Activated naive CD8-positive, alpha-beta T cell treated with anti-CD3 and anti-CD28 coated beads, Interleukin-2, amount 50 U/mL, for 16 hours (primary cell): ENCODE results near the gene TALDO1.

Experiments used
- DNase-seq: peaks from one replicate; pipeline ENCODE4 v3.0.0-alpha.2; 2020; ENCODE audit warnings: low read depth, low spot score

The TALDO1 gene

GRCh38 chr11:787084-787675 is 39.9 kb downstream of the TALDO1 start:
- no peak for DNase-seq

GRCh38 chr11:788009-788640 is 40.9 kb downstream of the TALDO1 start:
- no peak for DNase-seq

DNA sequence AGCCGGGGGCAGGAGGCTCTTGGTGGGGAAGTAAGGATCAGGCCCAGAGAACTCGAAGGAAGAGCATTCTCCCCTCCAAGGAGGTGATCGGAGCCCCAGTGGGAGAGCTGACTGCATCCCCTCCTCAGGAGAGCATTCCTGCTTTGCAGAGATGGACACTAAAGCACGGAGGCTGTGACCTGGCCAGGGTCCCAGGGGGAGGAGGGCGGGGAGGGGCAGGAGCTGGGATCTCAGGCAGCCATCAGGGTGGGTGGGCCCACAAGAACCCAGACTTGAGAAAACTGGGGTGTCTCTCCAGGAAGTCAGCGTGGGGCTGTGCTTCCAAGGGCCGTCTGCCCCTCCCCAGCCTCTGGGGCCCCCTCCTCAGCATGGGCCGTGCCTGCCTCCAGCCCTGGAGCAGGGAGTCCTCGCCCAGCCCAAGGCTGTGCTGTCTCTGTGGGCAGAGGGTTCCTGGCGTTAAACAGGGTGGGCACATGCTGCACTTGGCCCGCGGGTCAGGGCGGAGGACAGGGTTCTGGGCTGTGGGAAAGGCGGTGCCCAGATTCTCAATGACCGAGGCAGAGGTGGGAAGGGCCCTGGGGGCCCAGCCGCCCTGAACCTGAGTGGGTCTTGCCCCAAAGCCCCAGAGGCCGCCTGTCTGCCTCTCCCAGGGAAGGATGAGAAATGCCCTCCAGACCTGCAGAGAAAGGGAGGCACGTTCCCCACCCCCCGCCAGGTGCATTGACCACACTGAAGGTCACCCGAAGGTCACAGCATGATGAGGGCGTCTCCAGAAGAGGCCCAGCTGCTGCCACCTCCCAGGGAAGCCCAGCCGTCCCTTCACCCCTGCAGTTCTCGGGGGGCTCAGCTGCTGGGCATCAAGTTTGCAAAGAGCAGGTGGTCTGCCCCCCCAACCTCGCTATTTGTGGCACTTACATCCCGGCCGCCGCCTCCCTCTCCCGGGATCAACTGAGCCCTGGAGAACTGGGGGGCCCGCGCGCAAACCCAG is 42.0 kb downstream of the TALDO1 start:
- DNase-seq, result no peak

GRCh38 chr11:789943-790342 is 42.7 kb downstream of the TALDO1 start, which contains the start of gene CEND1:
Gene CEND1, minus strand, starts transcription at chr11:790090. Its CDS starts 1,514 bp downstream, at chr11:788576.
- DNase-seq, result no peak

GRCh38 chr11:790721-791564 is 43.7 kb downstream of the TALDO1 start:
- DNase-seq, result no peak

- no peak for DNase-seq
Observed at GRCh38 chr11:791658-792534, 44.6 kb downstream of the TALDO1 start.

DNA sequence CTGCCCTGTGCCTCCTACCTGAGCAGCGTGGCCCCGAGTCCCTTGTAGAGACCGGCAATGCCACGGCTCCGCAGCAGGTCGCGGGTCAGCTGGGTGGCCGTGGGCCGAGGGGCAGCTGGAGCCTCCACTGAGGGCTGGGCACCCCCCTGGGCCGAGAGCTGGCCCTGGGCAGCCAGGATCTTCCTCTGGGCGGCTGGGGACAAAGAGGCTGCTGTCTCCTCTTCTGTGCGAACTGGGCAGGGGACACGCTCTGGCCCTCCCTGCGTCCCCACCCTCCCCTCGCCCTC is 45.2 kb downstream of the TALDO1 start:
- no peak for DNase-seq

GRCh38 chr11:792873-793272 is 45.6 kb downstream of the TALDO1 start:
- no peak for DNase-seq

DNA sequence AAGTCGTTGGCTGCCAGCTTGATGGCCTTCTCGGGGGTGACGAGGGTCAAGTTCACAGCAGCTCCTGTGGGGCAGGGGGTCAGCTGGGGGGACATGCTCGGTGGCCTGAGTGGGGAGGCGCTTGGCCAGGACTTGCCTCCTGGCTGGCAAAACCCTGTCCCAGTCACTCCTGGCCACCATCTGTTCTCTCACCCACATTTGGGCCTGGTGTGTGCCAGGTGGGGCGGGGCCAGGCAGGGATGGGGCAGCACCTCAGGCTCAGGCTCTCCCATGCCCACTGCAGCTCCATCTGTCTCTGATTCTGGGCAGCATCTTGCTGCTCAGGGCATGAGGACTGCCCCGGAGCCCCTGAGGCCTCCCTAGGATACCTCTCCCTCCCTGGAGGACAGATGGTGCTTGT is 46.3 kb downstream of the TALDO1 start:
- DNase-seq, result no peak

- no peak for DNase-seq
Observed at GRCh38 chr11:794013-794765, 46.9 kb downstream of the TALDO1 start.

GRCh38 chr11:794766-795633 is 47.7 kb downstream of the TALDO1 start:
- no peak for DNase-seq

DNA sequence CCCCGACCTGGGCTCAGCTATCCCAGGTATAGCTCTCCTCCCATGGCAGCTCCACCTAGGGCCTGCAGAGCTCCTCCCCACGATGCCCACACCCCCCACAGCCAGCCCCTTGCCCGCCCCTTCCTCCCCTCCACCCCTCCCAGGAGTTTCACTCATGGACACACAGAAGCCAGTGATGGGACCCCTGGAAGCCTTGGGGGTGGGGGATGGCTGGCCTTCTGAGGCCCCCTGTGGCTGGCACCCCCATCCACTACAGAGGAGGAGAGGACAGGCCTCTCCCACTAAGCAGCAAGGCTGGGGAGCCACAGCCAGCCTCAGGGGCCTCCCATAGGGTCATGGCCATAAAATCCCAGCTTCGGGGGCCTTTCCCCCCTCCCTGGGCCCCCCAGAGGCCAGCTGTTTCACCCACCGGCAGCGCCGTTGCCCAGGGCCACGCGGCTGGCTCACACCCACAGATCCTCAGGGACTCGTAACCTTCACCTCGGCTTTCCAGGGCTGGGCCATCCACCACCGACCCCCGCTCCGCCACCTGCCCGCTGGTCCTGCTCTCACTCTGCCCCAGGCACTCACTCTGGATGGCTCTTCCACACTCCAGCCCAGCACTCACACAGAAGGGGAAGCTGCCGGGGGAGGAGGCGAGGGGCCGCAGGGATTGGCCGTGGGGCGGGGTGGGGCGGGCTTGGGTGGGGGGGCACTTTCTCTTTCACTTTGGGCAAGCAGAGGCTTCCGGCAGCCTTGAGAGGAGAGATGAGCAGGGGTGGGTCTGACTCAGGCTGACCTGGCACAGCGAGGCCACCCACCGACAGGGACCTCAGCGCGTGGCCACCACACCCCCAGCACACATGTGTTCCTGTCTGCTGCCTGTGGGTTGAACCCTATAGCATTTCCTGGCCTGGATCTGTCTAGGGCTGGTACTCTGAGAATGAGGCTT is 48.6 kb downstream of the TALDO1 start:
- peak; percentile 53 for DNase-seq

DNA sequence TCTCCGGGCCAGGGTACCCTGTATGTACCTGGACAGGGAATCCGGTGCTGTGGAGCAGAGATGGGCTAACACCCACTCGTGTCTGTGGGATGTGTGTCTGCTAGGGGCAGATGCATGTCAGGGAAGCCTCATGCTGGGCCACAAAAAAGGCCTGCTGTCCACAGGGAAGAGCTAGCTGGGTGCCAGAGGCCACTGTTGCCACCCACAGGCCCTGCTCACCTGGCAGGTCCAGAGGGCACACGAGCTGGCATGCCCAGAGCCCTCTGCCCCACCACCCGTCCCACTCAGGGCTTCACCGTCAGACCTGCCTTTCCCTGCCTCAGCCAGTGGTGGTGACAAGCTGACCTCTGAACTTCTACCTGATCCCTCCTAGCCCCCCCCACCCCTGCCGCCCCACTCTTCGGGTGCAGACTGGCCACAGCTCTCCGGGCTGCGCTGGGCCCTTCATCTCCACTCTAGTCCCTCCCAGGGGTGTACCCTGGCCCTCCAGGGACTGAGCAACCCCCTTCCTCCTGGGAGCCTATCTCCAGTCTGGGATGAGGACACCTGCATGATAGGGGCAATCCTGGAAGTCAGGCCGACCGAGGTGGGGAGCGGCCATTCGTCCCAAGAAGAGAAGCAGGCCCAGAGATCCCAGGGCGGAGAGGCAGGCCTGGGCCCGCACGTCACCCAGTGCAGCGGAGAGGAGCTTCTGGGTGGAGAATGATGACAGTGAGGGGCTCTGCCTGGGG is 49.5 kb downstream of the TALDO1 start:
- no peak for DNase-seq

GRCh38 chr11:797296-798092 is 50.2 kb downstream of the TALDO1 start:
- DNase-seq, result peak; percentile 61

- peak; percentile 67 for DNase-seq
Observed at GRCh38 chr11:798093-798713, 50.9 kb downstream of the TALDO1 start, which contains the start of gene SLC25A22. Gene SLC25A22, minus strand, starts transcription at chr11:798281. Its CDS starts 3,275 bp downstream, at chr11:795006.
